Activated CD4-positive, alpha-beta T cell treated with anti-CD3 and anti-CD28 coated beads for 4 hours (primary cell): ENCODE measurements around the gene FBXO33.
"Not testable (repeated sequence)": the region's sequence is repeated elsewhere in the genome, so short reads cannot be mapped to it uniquely, and the experiment has no call there.

Source experiments
- DNase-seq, 2 donors: peaks; one replicate each; pipeline ENCODE4 v3.0.0-alpha.2; 2020

FBXO33 gene

GRCh38 chr14:39368261-39368959 lies 63.8 kb downstream of the FBXO33 start:
- peak in 1 of 2 donors; percentile 8 for DNase-seq

- no peak for DNase-seq
Measured at GRCh38 chr14:39367387-39367751, 64.9 kb downstream of the FBXO33 start.

- no peak for DNase-seq
Measured at GRCh38 chr14:39366460-39367386, 65.5 kb downstream of the FBXO33 start.

- DNase-seq, result no peak
Measured at GRCh38 chr14:39365354-39365753, 66.9 kb downstream of the FBXO33 start.

- no peak for DNase-seq
Measured at GRCh38 chr14:39364509-39364908, 67.7 kb downstream of the FBXO33 start.

- DNase-seq, result not testable (repeated sequence)
Measured at GRCh38 chr14:39361556-39361955, 70.7 kb downstream of the FBXO33 start.

- no peak for DNase-seq
Measured at GRCh38 chr14:39360316-39360715, 71.9 kb downstream of the FBXO33 start.

- DNase-seq, result not testable (repeated sequence)
Measured at GRCh38 chr14:39359069-39359468, 73.2 kb downstream of the FBXO33 start.

GRCh38 chr14:39351708-39352107 lies 80.5 kb downstream of the FBXO33 start:
- DNase-seq, result no peak

- DNase-seq, result no peak
Measured at GRCh38 chr14:39350866-39351265, 81.4 kb downstream of the FBXO33 start.
